ENCODE data around the gene IL22RA2.

- no peak for TF ChIP-seq EZH2 (IDR thresholded peaks at IDR 0.05; ENCODE audit: borderline replicate concordance, low read length)
- TF ChIP-seq, protein P1, sequence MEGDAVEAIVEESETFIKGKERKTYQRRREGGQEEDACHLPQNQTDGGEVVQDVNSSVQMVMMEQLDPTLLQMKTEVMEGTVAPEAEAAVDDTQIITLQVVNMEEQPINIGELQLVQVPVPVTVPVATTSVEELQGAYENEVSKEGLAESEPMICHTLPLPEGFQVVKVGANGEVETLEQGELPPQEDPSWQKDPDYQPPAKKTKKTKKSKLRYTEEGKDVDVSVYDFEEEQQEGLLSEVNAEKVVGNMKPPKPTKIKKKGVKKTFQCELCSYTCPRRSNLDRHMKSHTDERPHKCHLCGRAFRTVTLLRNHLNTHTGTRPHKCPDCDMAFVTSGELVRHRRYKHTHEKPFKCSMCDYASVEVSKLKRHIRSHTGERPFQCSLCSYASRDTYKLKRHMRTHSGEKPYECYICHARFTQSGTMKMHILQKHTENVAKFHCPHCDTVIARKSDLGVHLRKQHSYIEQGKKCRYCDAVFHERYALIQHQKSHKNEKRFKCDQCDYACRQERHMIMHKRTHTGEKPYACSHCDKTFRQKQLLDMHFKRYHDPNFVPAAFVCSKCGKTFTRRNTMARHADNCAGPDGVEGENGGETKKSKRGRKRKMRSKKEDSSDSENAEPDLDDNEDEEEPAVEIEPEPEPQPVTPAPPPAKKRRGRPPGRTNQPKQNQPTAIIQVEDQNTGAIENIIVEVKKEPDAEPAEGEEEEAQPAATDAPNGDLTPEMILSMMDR (conservative IDR thresholded peaks at IDR 0.05 in 1 of 2, IDR thresholded peaks at IDR 0.05 in 1 of 2; ENCODE audit: extremely low read depth in 1 of 2, insufficient read depth in 1 of 2, low read depth in 1 of 2, low read length in 2 of 2) = no peak
Measured at GRCh38 chr6:137166247-137167098, 7.0 kb downstream of the IL22RA2 start.

Data from mammary epithelial cell (primary cell).